ENCODE data around the gene CALCA. TPM values are rescaled to one million over a fixed set of nuclear protein-coding genes. Genes with fewer than 3 reads are reported as not detected.

The CALCA gene
- total RNA-seq, 1 donor: not detected

DNA sequence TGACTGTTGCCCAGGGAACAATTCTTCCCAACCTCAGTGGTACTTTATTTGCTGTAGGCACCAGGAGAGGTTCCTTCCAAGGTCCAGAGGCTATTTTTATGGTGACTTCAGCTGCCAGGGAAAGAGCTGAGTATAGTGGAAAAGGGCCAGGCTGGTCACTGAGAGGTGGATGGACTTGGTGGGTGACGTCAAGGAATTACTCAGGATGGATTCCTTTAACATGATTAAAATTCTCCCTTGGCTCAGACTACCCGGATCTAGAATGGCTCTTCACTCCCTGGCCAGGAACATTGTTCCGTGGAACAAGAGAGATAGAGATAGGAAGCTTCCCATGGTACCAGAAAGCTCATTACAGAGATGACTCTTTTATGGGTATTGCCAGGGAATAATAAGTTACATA is 8.7 kb upstream of the CALCA start:
- peak; percentile 99 for DNase-seq (ENCODE audit: low read depth)
- H3K4me3 ChIP-seq (ENCODE audit: low read depth, low read length): no peak overlapping the region
- TF ChIP-seq, protein P1, sequence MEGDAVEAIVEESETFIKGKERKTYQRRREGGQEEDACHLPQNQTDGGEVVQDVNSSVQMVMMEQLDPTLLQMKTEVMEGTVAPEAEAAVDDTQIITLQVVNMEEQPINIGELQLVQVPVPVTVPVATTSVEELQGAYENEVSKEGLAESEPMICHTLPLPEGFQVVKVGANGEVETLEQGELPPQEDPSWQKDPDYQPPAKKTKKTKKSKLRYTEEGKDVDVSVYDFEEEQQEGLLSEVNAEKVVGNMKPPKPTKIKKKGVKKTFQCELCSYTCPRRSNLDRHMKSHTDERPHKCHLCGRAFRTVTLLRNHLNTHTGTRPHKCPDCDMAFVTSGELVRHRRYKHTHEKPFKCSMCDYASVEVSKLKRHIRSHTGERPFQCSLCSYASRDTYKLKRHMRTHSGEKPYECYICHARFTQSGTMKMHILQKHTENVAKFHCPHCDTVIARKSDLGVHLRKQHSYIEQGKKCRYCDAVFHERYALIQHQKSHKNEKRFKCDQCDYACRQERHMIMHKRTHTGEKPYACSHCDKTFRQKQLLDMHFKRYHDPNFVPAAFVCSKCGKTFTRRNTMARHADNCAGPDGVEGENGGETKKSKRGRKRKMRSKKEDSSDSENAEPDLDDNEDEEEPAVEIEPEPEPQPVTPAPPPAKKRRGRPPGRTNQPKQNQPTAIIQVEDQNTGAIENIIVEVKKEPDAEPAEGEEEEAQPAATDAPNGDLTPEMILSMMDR (IDR thresholded peaks at IDR 0.05; ENCODE audit: insufficient read depth, low read length): no peak

DNA sequence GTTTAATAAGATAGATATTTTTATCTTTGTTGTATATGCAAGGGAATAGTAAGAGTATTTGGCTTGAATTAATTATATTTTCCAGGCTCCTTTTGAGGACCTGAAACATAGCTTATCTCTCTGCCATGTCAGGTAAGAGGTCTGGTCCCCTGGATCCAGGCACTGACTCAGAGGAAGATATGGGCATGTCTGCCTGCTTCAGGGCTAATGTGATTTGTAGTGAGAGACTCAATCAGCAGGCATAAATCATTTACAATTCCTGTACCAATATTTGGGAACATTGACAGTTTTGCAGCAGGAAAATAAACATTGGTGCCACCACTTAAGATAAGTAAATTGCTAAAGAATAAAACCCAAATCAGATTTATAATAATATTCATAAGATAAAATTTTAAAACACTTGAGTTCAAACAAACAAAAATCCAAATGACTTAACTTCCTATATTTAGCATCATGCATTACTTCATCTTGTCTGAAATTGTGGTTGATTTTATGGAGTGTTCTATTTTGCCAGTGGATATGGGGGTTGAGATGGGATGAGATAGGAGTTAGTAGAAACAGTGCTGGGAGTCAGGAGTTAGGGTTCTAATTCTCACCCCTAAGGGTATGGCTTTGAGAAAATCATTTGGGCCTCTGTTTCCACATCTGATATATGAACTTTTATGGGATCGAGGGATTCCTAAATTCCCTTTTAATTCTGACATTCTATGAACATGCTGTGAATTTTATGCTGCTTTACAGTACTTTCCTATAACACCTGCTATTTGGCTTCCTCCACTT is 5.1 kb upstream of the CALCA start:
- no peak overlapping the region for H3K4me3 ChIP-seq (ENCODE audit: low read depth, low read length)
- TF ChIP-seq, protein P1 (IDR thresholded peaks at IDR 0.05; ENCODE audit: insufficient read depth, low read length): no peak
- DNase-seq (ENCODE audit: low read depth): no peak

DNA sequence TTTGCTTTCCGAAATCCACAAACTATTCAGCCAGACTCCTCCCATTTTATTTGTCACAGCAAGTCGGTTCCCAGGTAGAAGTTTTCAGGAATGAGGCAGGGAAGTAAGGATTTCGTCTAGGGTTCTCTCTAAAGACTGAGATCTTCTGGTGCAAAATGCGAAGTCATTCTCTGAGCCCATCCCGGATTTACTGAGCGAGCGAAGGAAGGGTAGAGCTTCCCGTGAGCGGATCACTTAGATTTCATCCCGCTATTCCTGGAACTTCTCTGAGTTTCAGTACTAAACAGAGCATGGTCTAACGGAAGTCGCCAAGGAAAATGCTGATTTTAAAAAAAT is 3.1 kb upstream of the CALCA start:
- TF ChIP-seq, protein P1 (IDR thresholded peaks at IDR 0.05; ENCODE audit: insufficient read depth, low read length): no peak
- H3K4me3 ChIP-seq (ENCODE audit: low read depth, low read length): peak overlapping the region; percentile 35
- DNase-seq (ENCODE audit: low read depth): peak; percentile 23

DNA sequence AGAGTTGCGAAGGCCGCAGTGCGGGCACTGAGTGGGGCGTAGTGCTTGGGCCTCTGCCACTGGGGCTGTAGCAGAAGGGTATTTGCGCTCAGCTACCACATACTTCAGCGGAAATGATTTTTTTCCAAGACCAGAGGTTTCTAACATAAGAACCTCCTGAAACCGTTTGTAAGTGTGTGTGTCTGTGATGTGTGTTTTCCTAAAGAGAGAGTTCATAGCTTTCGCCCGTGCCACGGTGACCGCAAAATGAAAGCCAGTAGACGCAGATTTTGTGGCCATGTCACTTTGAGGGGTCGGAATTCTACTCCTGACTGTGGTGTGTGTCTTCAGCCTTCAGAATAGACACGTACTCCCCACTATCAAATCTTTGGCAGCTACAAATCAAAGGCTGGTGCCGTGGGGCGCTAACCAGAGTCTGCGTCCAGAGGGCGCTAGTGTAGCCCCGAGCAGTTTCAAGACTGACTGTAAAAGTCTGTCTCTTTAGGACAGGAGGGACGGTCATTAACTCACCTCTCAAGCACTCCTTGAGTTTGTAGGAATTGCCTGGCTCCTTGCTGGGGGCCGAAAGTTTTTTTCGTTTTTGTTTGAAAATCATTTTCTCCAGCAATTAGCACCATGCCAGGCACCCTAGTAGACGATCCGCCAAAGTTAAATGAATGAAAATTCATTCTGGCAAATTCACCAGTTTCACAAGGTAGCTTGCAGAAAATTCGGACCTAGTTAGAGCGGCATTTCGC is 2.5 kb upstream of the CALCA start:
- TF ChIP-seq, protein P1 (IDR thresholded peaks at IDR 0.05; ENCODE audit: insufficient read depth, low read length): peak; percentile 78
- peak overlapping the region; percentile 35 for H3K4me3 ChIP-seq (ENCODE audit: low read depth, low read length)
- DNase-seq (ENCODE audit: low read depth): peak; percentile 49

DNA sequence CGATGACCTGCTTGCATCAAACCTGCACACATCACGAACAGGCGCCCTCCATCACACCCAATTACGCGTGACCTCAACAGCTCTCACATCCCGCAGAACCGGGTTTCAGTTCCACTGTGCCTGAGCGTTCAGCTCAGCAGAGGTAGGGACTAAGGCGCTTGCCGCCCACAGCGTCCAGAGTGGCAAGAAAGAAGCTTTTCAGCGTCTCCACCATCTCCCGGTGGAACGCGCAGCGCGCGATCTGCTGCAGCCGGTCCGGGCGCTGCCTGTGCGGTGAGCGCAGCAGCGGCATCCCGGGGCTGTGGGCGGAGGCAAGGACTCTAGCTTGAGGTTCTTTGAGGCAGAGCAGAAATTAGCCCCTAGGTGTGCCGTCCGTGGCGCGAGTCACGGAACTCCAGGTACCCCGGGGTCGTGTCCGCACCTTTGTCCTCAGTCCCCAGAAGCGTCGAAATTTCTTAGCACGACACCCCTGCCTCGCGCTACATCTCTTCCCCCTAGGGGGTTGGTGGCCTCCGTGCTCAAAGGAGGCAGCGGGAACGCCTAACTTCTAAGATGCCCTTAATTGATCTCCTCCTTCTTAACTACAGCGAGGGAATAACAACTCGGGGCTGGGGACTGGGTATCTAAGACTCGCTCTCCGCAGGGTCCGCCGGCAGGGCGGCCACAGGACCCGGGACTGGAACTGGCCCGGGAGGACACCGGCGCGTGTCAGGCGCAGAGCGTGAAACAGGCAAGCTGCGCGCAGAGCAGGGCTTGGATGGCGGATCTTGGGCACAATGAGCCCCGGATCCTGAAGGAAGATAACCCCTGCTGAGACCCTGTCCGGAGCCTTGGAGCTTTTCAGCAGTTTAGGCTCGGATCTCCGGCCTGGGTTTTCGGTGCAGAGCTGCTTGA is 1.7 kb upstream of the CALCA start:
- H3K4me3 ChIP-seq (ENCODE audit: low read depth, low read length): peak overlapping the region; percentile 42
- TF ChIP-seq, protein P1 (IDR thresholded peaks at IDR 0.05; ENCODE audit: insufficient read depth, low read length): no peak
- peak; percentile 18 for DNase-seq (ENCODE audit: low read depth)

DNA sequence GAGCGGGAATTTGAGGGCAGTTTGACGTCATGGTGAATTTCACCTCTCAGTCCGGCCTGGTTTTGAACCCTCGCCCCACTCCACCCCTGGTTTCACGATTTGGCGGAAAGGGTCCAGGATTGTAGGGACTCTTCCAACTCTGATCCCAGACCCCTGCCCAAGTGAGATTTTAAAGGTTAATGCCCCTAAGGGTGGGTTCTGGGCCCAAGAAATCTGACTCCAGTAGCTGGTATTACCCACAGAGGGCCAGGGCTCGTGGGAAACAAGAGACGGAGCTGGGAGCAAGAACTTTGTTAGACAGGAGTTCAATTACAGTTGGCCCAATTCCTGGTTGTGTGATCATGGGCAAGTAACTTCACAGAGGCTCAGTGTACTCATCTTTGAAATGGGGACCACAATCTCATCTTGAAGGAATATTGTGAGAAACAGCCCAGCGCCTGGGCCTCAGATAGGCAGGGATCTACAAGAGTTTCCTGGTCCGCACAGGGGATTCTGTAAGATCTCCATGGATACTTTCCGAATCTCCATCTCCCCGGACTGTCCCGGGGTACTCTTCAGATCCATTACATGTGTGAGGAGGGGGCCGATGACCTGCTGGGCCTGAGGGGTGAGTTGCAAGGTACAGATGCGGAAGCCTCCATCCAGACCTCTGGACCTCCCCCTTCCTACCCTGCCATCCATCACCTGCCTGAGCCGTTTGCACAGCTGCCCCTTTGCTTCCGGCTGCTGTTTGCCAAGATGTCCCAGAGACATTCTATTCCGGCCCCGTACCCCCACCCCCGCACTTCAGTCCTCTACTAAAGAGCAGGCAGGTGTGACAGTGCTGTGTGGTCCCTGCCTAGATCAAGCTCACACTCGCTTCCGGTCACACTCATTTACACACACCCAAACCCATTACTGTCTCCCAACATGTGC is 687 bp upstream of the CALCA start:
- TF ChIP-seq, protein P1 (IDR thresholded peaks at IDR 0.05; ENCODE audit: insufficient read depth, low read length): no peak
- H3K4me3 ChIP-seq (ENCODE audit: low read depth, low read length): no peak overlapping the region
- DNase-seq (ENCODE audit: low read depth): no peak
